GM23338 (cell line): ENCODE measurements around the gene CLSTN1. TPM values are rescaled to one million over a fixed set of nuclear protein-coding genes. Genes with fewer than 3 reads are reported as not detected.

Source experiments
- ATAC-seq: fragments of 200-7000 bp; cut with Tn5 transposase; 3 replicates; pipeline ENCODE4 v1.9.1; 2020
- DNase-seq: peaks from one replicate; pipeline ENCODE4 v3.0.0-alpha.2; 2015; ENCODE audit warnings: low spot score
- H2AFZ ChIP-seq: fragments of 200-600 bp; sonication (generic); 2 replicates; pipeline ENCODE4 v1.8.0; 2016; ENCODE audit warnings: antibody characterized with exemption, mild to moderate bottlenecking, moderate library complexity
- H3F3A ChIP-seq: fragments of 200-600 bp; sonication (generic); replicated peaks from 2 replicates; pipeline ENCODE4 v1.8.0; 2017; ENCODE audit warnings: antibody characterized with exemption, mixed run types, low read depth
- H3K27ac ChIP-seq: fragments of 200-600 bp; sonication (generic); 2 replicates; pipeline ENCODE4 v1.6.1; 2016; ENCODE audit warnings: low read depth
- H3K27me3 ChIP-seq: fragments of 200-600 bp; sonication (generic); 2 replicates; pipeline ENCODE4 v1.8.0; 2016; ENCODE audit warnings: mild to moderate bottlenecking, mixed run types, moderate library complexity; ENCODE audit not compliant: insufficient read depth
- H3K36me3 ChIP-seq: fragments of 200-600 bp; sonication (generic); 2 replicates; pipeline ENCODE4 v1.8.0; 2016; ENCODE audit warnings: mild to moderate bottlenecking; ENCODE audit not compliant: insufficient read depth
- H3K4me1 ChIP-seq: fragments of 200-600 bp; sonication (generic); 2 replicates; pipeline ENCODE4 v1.8.0; 2016; ENCODE audit warnings: mild to moderate bottlenecking, moderate library complexity; ENCODE audit not compliant: insufficient read depth
- H3K4me2 ChIP-seq: fragments of 200-600 bp; sonication (generic); 2 replicates; pipeline ENCODE4 v1.7.1; 2017; ENCODE audit warnings: mixed run types
- H3K4me3 ChIP-seq: fragments of 200-600 bp; sonication (generic); 2 replicates; pipeline ENCODE4 v1.6.1; 2016; ENCODE audit warnings: mixed run types
- H3K79me2 ChIP-seq: fragments of 200-600 bp; sonication (generic); replicated peaks from 2 replicates; pipeline ENCODE4 v1.8.0; 2017; ENCODE audit warnings: mild to moderate bottlenecking; ENCODE audit not compliant: insufficient read depth
- H3K9me2 ChIP-seq: fragments of 200-600 bp; sonication (generic); 2 replicates; pipeline ENCODE4 v1.8.0; 2017; ENCODE audit not compliant: insufficient read depth
- H4K20me1 ChIP-seq: fragments of 200-600 bp; sonication (generic); replicated peaks from 2 replicates; pipeline ENCODE4 v1.8.0; 2017; ENCODE audit warnings: mild to moderate bottlenecking; ENCODE audit not compliant: insufficient read depth
- H3K27ac Mint-ChIP-seq: 2 replicates; pipeline ENCODE4 v1.8.0; 2020; ENCODE audit warnings: inconsistent platforms, mild to moderate bottlenecking, moderate library complexity, mixed read lengths
- H3K27me3 Mint-ChIP-seq: 3 replicates; pipeline ENCODE4 v1.8.0; 2022; ENCODE audit warnings: low read depth, mild to moderate bottlenecking, moderate library complexity, mixed read lengths, inconsistent platforms; ENCODE audit not compliant: insufficient read depth, poor library complexity
- H3K36me3 Mint-ChIP-seq: 3 replicates; pipeline ENCODE4 v1.8.0; 2021; ENCODE audit warnings: low read depth, mild to moderate bottlenecking, inconsistent platforms, moderate library complexity, mixed read lengths
- H3K4me1 Mint-ChIP-seq: 3 replicates; pipeline ENCODE4 v1.8.0; 2020; ENCODE audit warnings: mild to moderate bottlenecking, inconsistent platforms, mixed read lengths
- H3K4me3 Mint-ChIP-seq: 3 replicates; pipeline ENCODE4 v1.8.0; 2021; ENCODE audit warnings: moderate library complexity, mild to moderate bottlenecking, inconsistent platforms, mixed read lengths
- H3K9me3 Mint-ChIP-seq: 3 replicates; pipeline ENCODE4 v1.8.0; 2020; ENCODE audit warnings: moderate library complexity, mild to moderate bottlenecking, inconsistent platforms, mixed read lengths
- CREB1 ChIP-seq: fragments of 250-450 bp; sonication (Bioruptor Pico); IDR thresholded peaks from 2 replicates; pipeline ENCODE4 v1.5.0; 2020; ENCODE audit warnings: low read depth, mild to moderate bottlenecking, moderate library complexity
- EZH2 ChIP-seq: fragments of 200-600 bp; sonication (generic); IDR thresholded peaks from one replicate; pipeline ENCODE4 v1.8.0; 2017; ENCODE audit warnings: antibody characterized with exemption, mild to moderate bottlenecking, low read depth; ENCODE audit not compliant: unreplicated experiment
- EZH2phosphoT487 ChIP-seq: fragments of 200-600 bp; sonication (generic); IDR thresholded peaks from one replicate; pipeline ENCODE4 v1.8.1; 2018; ENCODE audit warnings: antibody characterized with exemption; ENCODE audit not compliant: unreplicated experiment
- JUNB ChIP-seq: IDR thresholded peaks from one replicate; pipeline ENCODE4 v1.6.1; 2016; ENCODE audit warnings: antibody characterized with exemption; ENCODE audit not compliant: unreplicated experiment
- NANOG ChIP-seq: IDR thresholded peaks from 2 replicates; pipeline ENCODE4 v1.6.1; 2016; ENCODE audit warnings: antibody characterized with exemption, borderline replicate concordance
- POLR2AphosphoS5 ChIP-seq: IDR thresholded peaks from 2 replicates; pipeline ENCODE4 v1.6.1; 2016; ENCODE audit warnings: antibody characterized with exemption, low read depth
- STAT1 ChIP-seq: IDR thresholded peaks from one replicate; pipeline ENCODE4 v1.6.1; 2016; ENCODE audit warnings: antibody characterized with exemption; ENCODE audit not compliant: unreplicated experiment
- ZNF114 ChIP-seq: fragments of 250-450 bp; sonication (Bioruptor Pico); IDR thresholded peaks from 2 replicates; pipeline ENCODE4 v1.5.0; 2020; ENCODE audit warnings: mild to moderate bottlenecking, moderate library complexity
- ZNF331 ChIP-seq: fragments of 250-450 bp; sonication (Bioruptor Pico); IDR thresholded peaks from 2 replicates; pipeline ENCODE4 v1.5.0; 2020; ENCODE audit warnings: low read depth, mild to moderate bottlenecking, moderate library complexity
- polyA plus RNA-seq: library from polyadenylated mRNA; unstranded; fragments of >200 nt; fragmentation: Nextera tagmentation; extraction: Ambion mirVana; gene quantifications from 2 replicates; pipeline ENCODE4 v1.2.1, GENCODE V29; 2016
- total RNA-seq: library from RNA; depleted of rRNA; stranded (reverse); fragments of >200 nt; shearing (Covaris generic); gene quantifications from 2 replicates; pipeline ENCODE4 v1.2.3, GENCODE V29; 2014
- TF ChIP-seq, protein P1 (sequence below): IDR thresholded peaks from one replicate; pipeline ENCODE4 v1.6.1; 2018; ENCODE audit warnings: antibody characterized with exemption; ENCODE audit not compliant: unreplicated experiment
- TF ChIP-seq, protein P2 (sequence below), 2 experiments: fragments of 200-600 bp in 1 of 2; sonication (generic) in 1 of 2; conservative IDR thresholded peaks; 2 replicates each; pipeline versions ENCODE4 v1.5.1 to v1.6.1; 2016 to 2017; ENCODE audit warnings: antibody characterized with exemption in 2 of 2, low read depth in 2 of 2, mild to moderate bottlenecking in 2 of 2, moderate library complexity in 1 of 2
- TF ChIP-seq, protein P3 (sequence below): fragments of 250-450 bp; sonication (Bioruptor Pico); IDR thresholded peaks from 2 replicates; pipeline ENCODE4 v1.5.0; 2020; ENCODE audit warnings: mild to moderate bottlenecking, moderate library complexity
- TF ChIP-seq, protein P4 (sequence below): IDR thresholded peaks from 2 replicates; pipeline ENCODE4 v1.6.1; 2016; ENCODE audit warnings: antibody characterized with exemption

CLSTN1 gene
- total and polyA plus RNA-seq, 2 experiments from 2014 or later = 38.5 to 66.2 TPM

DNA sequence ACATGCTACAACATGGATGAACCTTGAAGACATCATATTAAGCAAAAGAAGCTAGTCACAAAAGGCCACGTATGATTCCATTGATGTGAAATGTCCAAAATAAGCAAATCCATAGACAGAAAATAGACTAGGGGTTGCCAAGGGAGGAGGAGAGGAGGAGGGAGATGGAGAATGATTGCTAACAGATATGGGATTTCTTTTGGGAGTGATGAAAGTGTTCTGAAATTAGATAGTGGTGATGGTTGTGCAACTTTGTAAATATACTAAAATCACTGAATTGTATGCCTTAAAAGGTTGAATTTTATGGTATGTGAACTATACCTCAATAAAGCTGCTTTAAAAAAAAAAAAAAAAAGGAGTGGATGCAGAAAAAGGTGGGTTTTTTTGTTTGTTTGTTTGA is 7.6 kb downstream of the CLSTN1 start:
- no peak overlapping the region; the same call in 2 of the 3 replicates for H3K4me3 Mint-ChIP-seq
- peaks cover 100% of the 10 kb centered on the region for H3K79me2 ChIP-seq
- H3K27me3 ChIP-seq = no peaks in the 10 kb centered on the region
- H3K9me2 ChIP-seq = no peaks in the 10 kb centered on the region
- peak overlapping the region; percentile 22; the same call in 1 of the 2 replicates for H3K27ac Mint-ChIP-seq
- TF ChIP-seq JUNB (no peak), EZH2 (no peak), CREB1 (no peak), POLR2AphosphoS5 (no peak), ZNF331 (CRISPR knock-in tag) (no peak), EZH2phosphoT487 (no peak), NANOG (no peak), STAT1 (no peak), ZNF114 (CRISPR knock-in tag) (no peak)
- TF ChIP-seq, protein P1, sequence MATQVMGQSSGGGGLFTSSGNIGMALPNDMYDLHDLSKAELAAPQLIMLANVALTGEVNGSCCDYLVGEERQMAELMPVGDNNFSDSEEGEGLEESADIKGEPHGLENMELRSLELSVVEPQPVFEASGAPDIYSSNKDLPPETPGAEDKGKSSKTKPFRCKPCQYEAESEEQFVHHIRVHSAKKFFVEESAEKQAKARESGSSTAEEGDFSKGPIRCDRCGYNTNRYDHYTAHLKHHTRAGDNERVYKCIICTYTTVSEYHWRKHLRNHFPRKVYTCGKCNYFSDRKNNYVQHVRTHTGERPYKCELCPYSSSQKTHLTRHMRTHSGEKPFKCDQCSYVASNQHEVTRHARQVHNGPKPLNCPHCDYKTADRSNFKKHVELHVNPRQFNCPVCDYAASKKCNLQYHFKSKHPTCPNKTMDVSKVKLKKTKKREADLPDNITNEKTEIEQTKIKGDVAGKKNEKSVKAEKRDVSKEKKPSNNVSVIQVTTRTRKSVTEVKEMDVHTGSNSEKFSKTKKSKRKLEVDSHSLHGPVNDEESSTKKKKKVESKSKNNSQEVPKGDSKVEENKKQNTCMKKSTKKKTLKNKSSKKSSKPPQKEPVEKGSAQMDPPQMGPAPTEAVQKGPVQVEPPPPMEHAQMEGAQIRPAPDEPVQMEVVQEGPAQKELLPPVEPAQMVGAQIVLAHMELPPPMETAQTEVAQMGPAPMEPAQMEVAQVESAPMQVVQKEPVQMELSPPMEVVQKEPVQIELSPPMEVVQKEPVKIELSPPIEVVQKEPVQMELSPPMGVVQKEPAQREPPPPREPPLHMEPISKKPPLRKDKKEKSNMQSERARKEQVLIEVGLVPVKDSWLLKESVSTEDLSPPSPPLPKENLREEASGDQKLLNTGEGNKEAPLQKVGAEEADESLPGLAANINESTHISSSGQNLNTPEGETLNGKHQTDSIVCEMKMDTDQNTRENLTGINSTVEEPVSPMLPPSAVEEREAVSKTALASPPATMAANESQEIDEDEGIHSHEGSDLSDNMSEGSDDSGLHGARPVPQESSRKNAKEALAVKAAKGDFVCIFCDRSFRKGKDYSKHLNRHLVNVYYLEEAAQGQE = no peak
- TF ChIP-seq, protein P2, sequence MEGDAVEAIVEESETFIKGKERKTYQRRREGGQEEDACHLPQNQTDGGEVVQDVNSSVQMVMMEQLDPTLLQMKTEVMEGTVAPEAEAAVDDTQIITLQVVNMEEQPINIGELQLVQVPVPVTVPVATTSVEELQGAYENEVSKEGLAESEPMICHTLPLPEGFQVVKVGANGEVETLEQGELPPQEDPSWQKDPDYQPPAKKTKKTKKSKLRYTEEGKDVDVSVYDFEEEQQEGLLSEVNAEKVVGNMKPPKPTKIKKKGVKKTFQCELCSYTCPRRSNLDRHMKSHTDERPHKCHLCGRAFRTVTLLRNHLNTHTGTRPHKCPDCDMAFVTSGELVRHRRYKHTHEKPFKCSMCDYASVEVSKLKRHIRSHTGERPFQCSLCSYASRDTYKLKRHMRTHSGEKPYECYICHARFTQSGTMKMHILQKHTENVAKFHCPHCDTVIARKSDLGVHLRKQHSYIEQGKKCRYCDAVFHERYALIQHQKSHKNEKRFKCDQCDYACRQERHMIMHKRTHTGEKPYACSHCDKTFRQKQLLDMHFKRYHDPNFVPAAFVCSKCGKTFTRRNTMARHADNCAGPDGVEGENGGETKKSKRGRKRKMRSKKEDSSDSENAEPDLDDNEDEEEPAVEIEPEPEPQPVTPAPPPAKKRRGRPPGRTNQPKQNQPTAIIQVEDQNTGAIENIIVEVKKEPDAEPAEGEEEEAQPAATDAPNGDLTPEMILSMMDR (conservative IDR thresholded peaks at IDR 0.05; ENCODE audit: low read depth in 2 of 2) = no peak
- TF ChIP-seq, protein P3, sequence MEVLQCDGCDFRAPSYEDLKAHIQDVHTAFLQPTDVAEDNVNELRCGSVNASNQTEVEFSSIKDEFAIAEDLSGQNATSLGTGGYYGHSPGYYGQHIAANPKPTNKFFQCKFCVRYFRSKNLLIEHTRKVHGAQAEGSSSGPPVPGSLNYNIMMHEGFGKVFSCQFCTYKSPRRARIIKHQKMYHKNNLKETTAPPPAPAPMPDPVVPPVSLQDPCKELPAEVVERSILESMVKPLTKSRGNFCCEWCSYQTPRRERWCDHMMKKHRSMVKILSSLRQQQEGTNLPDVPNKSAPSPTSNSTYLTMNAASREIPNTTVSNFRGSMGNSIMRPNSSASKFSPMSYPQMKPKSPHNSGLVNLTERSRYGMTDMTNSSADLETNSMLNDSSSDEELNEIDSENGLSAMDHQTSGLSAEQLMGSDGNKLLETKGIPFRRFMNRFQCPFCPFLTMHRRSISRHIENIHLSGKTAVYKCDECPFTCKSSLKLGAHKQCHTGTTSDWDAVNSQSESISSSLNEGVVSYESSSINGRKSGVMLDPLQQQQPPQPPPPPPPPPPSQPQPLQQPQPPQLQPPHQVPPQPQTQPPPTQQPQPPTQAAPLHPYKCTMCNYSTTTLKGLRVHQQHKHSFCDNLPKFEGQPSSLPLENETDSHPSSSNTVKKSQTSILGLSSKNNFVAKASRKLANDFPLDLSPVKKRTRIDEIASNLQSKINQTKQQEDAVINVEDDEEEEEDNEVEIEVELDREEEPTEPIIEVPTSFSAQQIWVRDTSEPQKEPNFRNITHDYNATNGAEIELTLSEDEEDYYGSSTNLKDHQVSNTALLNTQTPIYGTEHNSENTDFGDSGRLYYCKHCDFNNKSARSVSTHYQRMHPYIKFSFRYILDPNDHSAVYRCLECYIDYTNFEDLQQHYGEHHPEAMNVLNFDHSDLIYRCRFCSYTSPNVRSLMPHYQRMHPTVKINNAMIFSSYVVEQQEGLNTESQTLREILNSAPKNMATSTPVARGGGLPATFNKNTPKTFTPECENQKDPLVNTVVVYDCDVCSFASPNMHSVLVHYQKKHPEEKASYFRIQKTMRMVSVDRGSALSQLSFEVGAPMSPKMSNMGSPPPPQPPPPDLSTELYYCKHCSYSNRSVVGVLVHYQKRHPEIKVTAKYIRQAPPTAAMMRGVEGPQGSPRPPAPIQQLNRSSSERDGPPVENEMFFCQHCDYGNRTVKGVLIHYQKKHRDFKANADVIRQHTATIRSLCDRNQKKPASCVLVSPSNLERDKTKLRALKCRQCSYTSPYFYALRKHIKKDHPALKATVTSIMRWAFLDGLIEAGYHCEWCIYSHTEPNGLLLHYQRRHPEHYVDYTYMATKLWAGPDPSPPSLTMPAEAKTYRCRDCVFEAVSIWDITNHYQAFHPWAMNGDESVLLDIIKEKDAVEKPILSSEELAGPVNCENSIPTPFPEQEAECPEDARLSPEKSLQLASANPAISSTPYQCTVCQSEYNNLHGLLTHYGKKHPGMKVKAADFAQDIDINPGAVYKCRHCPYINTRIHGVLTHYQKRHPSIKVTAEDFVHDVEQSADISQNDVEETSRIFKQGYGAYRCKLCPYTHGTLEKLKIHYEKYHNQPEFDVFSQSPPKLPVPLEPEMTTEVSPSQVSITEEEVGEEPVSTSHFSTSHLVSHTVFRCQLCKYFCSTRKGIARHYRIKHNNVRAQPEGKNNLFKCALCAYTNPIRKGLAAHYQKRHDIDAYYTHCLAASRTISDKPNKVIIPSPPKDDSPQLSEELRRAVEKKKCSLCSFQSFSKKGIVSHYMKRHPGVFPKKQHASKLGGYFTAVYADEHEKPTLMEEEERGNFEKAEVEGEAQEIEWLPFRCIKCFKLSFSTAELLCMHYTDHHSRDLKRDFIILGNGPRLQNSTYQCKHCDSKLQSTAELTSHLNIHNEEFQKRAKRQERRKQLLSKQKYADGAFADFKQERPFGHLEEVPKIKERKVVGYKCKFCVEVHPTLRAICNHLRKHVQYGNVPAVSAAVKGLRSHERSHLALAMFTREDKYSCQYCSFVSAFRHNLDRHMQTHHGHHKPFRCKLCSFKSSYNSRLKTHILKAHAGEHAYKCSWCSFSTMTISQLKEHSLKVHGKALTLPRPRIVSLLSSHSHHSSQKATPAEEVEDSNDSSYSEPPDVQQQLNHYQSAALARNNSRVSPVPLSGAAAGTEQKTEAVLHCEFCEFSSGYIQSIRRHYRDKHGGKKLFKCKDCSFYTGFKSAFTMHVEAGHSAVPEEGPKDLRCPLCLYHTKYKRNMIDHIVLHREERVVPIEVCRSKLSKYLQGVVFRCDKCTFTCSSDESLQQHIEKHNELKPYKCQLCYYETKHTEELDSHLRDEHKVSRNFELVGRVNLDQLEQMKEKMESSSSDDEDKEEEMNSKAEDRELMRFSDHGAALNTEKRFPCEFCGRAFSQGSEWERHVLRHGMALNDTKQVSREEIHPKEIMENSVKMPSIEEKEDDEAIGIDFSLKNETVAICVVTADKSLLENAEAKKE = no peak
- TF ChIP-seq, protein P4, sequence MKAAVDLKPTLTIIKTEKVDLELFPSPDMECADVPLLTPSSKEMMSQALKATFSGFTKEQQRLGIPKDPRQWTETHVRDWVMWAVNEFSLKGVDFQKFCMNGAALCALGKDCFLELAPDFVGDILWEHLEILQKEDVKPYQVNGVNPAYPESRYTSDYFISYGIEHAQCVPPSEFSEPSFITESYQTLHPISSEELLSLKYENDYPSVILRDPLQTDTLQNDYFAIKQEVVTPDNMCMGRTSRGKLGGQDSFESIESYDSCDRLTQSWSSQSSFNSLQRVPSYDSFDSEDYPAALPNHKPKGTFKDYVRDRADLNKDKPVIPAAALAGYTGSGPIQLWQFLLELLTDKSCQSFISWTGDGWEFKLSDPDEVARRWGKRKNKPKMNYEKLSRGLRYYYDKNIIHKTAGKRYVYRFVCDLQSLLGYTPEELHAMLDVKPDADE = no peak
- peaks cover 4% of the 10 kb centered on the region for H3K27me3 Mint-ChIP-seq
- no peak overlapping the region for H3K27ac ChIP-seq
- no peaks in the 10 kb centered on the region for H3K36me3 ChIP-seq
- DNase-seq (no peak), ATAC-seq (no peak)
- no peaks in the 10 kb centered on the region for H3K9me3 Mint-ChIP-seq
- H3K36me3 Mint-ChIP-seq = no peaks in the 10 kb centered on the region
- H3K4me1 Mint-ChIP-seq = peaks cover 18% of the 10 kb centered on the region
- peaks cover 16% of the 10 kb centered on the region for H3K4me1 ChIP-seq
- peaks cover 68% of the 10 kb centered on the region for H4K20me1 ChIP-seq
- H2AFZ ChIP-seq = no peak overlapping the region
- no peak overlapping the region for H3K4me2 ChIP-seq
- no peaks in the 10 kb centered on the region; the same call in 1 of the 2 replicates for H3F3A ChIP-seq
- H3K4me3 ChIP-seq = no peak overlapping the region
